HL-60 (cell line): Measurements from ENCODE around the gene MTFR1L.

Source experiments
- DNase-seq, 2 experiments: peaks; one replicate each; pipeline ENCODE4 v3.0.0-alpha.2; 2010 to 2020; ENCODE audit warnings: low read depth in 1 of 2, low spot score in 1 of 2
- H3K27ac ChIP-seq: fragments of 250-450 bp; sonication (Bioruptor Pico); replicated peaks from 2 replicates; pipeline ENCODE4 v1.5.1; 2020; ENCODE audit warnings: mild to moderate bottlenecking, moderate library complexity
- H3K27me3 ChIP-seq: fragments of 250-450 bp; sonication (Bioruptor Pico); 2 replicates; pipeline ENCODE4 v1.5.1; 2021; ENCODE audit warnings: mild to moderate bottlenecking, moderate library complexity; ENCODE audit not compliant: insufficient read depth, poor library complexity, severe bottlenecking
- H3K4me3 ChIP-seq: replicated peaks from 2 replicates; pipeline ENCODE4 v1.5.1; 2011; ENCODE audit warnings: mild to moderate bottlenecking, control low read depth, low read length; ENCODE audit not compliant: insufficient read depth
- CTCF ChIP-seq: IDR thresholded peaks from one replicate; pipeline ENCODE4 v1.5.1; 2011; ENCODE audit warnings: low read length, control low read depth, inconsistent platforms; ENCODE audit not compliant: insufficient read depth
- GABPA ChIP-seq: IDR thresholded peaks from 2 replicates; pipeline ENCODE4 v1.6.1; 2012; ENCODE audit warnings: low read depth
- POLR2AphosphoS5 ChIP-seq: IDR thresholded peaks from 2 replicates; pipeline ENCODE4 v1.6.1; 2012; ENCODE audit warnings: low read depth
- REST ChIP-seq: IDR thresholded peaks from 2 replicates; pipeline ENCODE4 v1.6.1; 2012; ENCODE audit warnings: low read depth; ENCODE audit not compliant: insufficient replicate concordance
- SPI1 ChIP-seq: IDR thresholded peaks from 2 replicates; pipeline ENCODE4 v1.6.1; 2012; ENCODE audit warnings: low read depth, mild to moderate bottlenecking, borderline replicate concordance

MTFR1L gene

GRCh38 chr1:25862785-25863485, 43.2 kb downstream of the MTFR1L start:
- peak overlapping the region; percentile 99 for H3K27ac ChIP-seq
- TF ChIP-seq CTCF = no peak
- TF ChIP-seq POLR2AphosphoS5 = no peak
- no peak for TF ChIP-seq GABPA
- TF ChIP-seq SPI1 = no peak
- no peak for TF ChIP-seq REST
- no peak overlapping the region for H3K4me3 ChIP-seq
- no peak for DNase-seq
- H3K27me3 ChIP-seq = no peaks in the 10 kb centered on the region

GRCh38 chr1:25863486-25864262, 43.9 kb downstream of the MTFR1L start:
- no peak for DNase-seq
- TF ChIP-seq CTCF = no peak
- no peak for TF ChIP-seq GABPA
- no peak for TF ChIP-seq REST
- no peak for TF ChIP-seq SPI1
- TF ChIP-seq POLR2AphosphoS5 = no peak
- no peaks in the 10 kb centered on the region for H3K27me3 ChIP-seq
- no peak overlapping the region for H3K4me3 ChIP-seq
- H3K27ac ChIP-seq = no peak overlapping the region

- no peaks in the 10 kb centered on the region for H3K27me3 ChIP-seq
- DNase-seq = no peak
- no peak overlapping the region for H3K27ac ChIP-seq
- no peak overlapping the region for H3K4me3 ChIP-seq
- TF ChIP-seq GABPA = no peak
- no peak for TF ChIP-seq REST
- no peak for TF ChIP-seq SPI1
- TF ChIP-seq POLR2AphosphoS5 = no peak
- TF ChIP-seq CTCF = no peak
These were observed 44.7 kb downstream of the MTFR1L start for GRCh38 chr1:25864434-25864833.
